Measurements from ENCODE around the gene MRPS18C.

Gene MRPS18C

DNA sequence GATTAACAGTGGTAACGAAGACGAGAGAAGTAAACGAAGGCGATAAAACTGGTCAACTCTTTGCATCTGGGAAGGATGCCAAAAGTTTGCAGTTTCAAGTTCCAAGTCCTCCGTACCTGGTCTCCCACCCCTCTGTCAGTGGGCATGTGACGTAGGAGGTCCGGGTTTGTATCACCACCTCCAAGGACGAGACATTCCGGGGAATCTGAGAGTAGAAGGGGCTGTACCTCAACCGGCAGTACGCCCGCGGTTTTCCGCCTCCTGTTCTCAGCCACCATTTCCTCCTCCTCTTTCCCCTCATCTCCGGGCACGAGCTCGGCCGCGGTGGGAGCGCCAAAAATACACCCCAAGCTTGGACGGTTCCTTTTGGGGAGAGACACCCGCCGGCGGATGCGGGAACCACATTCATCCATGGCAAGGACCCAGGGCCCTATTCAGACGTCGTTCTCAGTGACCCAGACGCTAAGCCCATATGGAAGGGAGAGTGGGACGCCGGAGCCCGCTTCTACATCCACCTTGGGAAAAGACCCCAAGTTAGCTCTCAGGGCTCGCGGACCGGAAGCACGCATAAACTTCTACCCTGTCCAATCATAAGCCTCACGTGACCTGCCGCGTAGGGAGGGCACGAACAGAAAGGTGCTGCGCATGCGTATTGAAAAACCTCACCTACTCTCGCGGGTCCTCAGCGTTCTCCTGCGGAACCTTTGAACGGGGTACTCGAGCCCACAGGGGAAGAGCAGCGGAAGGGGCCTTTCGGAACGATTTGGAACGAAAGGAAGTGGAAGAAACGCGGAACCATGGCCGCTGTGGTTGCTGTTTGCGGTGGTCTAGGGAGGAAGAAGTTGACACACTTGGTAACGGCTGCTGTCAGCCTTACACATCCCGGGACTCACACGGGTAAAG, at the start of gene MRPS18C, which contains the start of gene HELQ:
TSS of gene MRPS18C (plus strand) at position 778 of the 903 bp plus-strand sequence. CDS start at position 798, 20 bp downstream.
TSS of gene HELQ (minus strand) at position 543 of the 903 bp plus-strand sequence. CDS start at position 413, 130 bp downstream.
- TF ChIP-seq, protein P1, sequence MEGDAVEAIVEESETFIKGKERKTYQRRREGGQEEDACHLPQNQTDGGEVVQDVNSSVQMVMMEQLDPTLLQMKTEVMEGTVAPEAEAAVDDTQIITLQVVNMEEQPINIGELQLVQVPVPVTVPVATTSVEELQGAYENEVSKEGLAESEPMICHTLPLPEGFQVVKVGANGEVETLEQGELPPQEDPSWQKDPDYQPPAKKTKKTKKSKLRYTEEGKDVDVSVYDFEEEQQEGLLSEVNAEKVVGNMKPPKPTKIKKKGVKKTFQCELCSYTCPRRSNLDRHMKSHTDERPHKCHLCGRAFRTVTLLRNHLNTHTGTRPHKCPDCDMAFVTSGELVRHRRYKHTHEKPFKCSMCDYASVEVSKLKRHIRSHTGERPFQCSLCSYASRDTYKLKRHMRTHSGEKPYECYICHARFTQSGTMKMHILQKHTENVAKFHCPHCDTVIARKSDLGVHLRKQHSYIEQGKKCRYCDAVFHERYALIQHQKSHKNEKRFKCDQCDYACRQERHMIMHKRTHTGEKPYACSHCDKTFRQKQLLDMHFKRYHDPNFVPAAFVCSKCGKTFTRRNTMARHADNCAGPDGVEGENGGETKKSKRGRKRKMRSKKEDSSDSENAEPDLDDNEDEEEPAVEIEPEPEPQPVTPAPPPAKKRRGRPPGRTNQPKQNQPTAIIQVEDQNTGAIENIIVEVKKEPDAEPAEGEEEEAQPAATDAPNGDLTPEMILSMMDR (IDR thresholded peaks at IDR 0.05): peak; percentile 23; the same call in 1 of the 2 replicates

DNA sequence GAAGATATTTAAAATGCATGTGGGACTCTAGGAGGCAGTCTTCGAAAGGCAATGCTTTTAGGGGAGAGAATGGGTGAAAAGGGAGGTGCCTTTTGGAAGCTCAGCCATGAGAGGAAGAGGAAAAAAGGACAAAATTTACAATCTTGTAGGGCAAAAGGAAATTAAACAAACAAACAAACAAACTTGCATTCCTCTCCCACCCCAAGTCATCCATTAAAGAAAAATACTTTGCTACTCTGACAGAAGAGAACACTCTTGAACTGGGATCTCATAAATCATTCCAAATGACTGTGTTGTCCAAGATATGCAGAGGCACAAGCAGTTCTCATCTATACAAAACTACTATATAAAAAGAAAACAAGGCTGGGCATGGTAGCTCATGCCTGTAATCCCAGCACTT, 47.0 kb upstream of the MRPS18C start:
- TF ChIP-seq, protein P1 (IDR thresholded peaks at IDR 0.05): no peak

DNA sequence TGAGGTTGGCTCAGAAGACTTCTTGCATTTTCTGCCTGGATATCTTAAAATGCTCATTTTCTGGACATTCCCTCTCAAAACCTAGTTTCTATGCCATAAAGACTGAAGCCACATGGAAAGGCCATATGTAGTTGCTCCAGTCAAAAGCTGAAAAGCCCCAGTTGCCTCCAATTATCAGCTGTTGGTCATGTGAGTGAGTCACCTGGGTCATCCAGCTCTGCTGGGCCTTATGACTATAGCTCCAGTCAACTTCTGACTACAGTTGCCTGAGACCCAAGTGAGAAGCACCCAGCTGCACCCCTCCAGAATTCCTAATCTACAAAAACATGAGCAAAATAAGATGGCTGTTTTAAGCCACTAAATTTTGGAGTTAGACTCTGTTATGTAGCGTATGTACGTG, 42.2 kb upstream of the MRPS18C start:
- TF ChIP-seq, protein P1 (IDR thresholded peaks at IDR 0.05): no peak

DNA sequence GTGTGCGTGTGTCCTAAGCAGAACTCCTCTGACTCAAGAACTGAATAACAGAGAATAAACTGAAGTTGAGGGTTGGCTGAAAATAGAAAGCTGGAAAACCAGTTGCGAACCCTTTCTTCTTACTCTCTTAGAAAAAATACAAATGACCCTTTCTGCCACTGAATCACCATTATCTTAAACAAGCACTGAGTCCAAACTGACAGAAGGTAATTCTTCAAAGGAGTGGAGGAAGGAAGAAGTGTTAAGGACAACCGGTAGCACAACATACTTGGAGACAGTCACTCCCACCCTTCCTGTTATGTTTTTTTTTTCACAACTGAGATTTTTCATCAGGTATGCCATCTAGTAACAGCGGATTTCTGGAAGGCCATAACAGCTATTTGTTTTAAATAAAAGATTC, 38.3 kb upstream of the MRPS18C start:
- TF ChIP-seq, protein P1 (IDR thresholded peaks at IDR 0.05): no peak

DNA sequence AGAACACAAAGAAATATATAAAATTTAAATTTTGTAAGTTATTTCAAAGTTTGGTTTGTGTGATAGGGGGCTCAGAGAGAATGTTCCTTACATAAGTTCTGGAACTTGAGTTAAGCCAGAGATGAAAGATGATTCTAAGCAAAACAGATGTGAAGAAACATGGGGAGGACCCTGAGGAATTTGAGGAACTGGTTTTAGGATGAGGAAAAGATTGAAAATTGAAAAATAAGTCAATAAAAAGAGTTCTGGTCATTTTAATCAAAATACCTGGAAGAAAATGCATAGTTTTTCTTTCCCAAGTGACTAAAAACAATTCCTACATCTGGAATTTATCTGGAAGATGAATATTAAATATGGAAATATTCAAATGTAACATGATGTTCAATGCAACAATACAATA, 37.6 kb upstream of the MRPS18C start:
- TF ChIP-seq, protein P1 (IDR thresholded peaks at IDR 0.05): no peak

DNA sequence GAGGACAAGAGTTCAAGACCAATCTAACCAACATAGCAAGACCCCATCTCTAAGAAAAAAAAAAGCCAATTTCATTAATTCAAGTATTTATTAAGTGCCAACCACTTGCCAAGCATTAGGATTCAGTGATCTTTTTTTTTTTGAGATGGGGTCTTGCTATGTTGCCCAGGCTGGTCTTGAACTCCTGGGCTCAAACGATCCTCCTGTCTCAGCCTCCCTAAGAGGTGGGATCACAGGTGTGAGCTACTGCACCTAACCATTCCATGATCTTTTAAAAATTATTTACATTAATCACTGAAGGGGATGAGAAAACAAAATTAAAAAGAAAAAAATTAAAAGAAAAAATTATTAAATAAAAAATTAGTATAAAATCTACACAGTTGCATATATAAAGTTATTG, 24.7 kb upstream of the MRPS18C start:
- TF ChIP-seq, protein P1 (IDR thresholded peaks at IDR 0.05): no peak

DNA sequence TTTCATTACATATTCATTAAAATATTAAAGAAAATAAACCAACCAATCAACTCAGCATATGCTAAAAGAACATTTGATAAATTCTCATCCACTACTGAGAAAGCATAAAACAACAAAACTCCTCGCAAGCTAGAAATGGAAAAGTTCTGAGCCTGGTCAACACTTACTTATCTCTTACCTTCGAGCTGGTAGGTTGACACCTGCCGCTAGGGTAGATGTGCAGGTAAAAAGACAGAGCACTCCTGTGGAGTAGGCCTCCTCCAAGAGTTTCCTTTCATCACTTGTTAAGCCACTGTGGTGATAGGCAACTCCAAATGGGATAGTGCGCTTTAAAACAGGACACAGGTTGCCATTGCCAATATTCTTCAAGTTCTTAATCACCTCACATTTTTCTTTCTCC, 19.2 kb upstream of the MRPS18C start:
- TF ChIP-seq, protein P1 (IDR thresholded peaks at IDR 0.05): no peak

Data from LNCAP (cell line).